ENCODE data around the gene COL17A1.

- TF ChIP-seq CTCF (optimal IDR thresholded peaks at IDR 0.05 in 1 of 3, IDR thresholded peaks at IDR 0.05 in 1 of 3, conservative IDR thresholded peaks at IDR 0.05 in 1 of 3; ENCODE audit: extremely low read depth in 1 of 3, insufficient read depth in 2 of 3, low read length in 3 of 3) = no peak
- no peak for TF ChIP-seq EZH2 (IDR thresholded peaks at IDR 0.05; ENCODE audit: low read length)
Observed at GRCh38 chr10:104130041-104130440, 44.4 kb upstream of the COL17A1 start.
